PC-9 (cell line): ENCODE measurements around the gene CHCT1.

Experiments used
- CTCF ChIP-seq: fragments of 200-600 bp; sonication (generic); conservative IDR thresholded peaks from 2 replicates; pipeline ENCODE4 v1.6.1; 2017; ENCODE audit warnings: mixed run types, antibody characterized with exemption, mild to moderate bottlenecking, moderate library complexity
- EZH2 ChIP-seq: fragments of 200-600 bp; sonication (generic); IDR thresholded peaks from 2 replicates; pipeline ENCODE4 v1.8.0; 2017; ENCODE audit warnings: antibody characterized with exemption, low read depth

DNA sequence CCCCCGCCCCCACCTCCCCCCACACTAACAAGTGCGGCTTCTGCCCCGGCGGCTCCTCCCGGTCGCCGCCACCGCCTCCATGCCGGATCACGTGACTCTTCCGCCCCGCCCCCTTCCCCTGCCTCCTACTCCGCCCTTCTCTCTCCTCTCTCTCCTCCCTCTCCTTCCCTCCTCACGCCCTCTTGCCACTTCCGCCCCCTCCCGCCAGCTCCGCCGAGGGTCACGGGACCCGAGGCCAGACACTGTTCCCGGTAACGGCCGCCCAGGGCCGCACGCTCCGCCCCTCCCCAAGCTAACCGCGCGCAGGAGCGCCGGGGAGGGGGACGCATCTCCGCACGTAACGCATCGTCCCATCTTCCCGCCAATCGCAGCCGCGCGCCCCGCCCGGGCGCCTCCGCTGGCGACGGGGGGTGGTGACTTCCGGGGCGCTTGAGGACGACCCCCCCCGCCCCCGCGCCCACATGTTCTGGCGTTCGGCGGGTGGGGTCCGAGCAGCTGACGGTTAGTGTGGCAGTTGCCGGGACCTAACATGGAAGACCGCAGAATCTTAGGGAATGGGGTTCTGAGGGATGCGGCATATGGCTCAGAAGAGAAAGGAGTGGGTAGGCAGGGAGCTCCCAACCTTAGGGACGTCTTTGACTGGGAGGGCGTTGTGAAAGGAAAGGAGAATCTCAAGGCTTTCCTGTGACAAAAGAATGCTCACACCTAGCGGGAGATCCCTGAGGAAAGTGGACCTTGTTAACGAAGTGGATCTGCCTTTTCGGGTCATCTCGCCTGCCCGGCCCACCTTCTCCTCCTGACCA lies 30.0 kb upstream of the CHCT1 start, which contains the start of gene USP32:
- TF ChIP-seq CTCF (peak; percentile 45; the same call in 1 of the 2 replicates), EZH2 (no peak)
